GM12878 (cell line): ENCODE measurements around the gene SPINK14. TPM values are rescaled to one million over a fixed set of nuclear protein-coding genes. Genes with fewer than 3 reads are reported as not detected.

Source experiments
- ATAC-seq: fragments of 200-7000 bp; cut with Tn5 transposase; 3 replicates; pipeline ENCODE4 v1.9.1; 2020; ENCODE audit warnings: mild to moderate bottlenecking, moderate library complexity
- BruUV-seq: library from RNA; stranded (reverse); fragments of 400-500 nt; replicated peaks from 2 replicates; lab custom pipeline; 2021; lab: Mats Ljungman, UMichigan
- CTCF ChIA-PET: fragments of 300-600 bp; sonication (Branson Sonifier 250); formaldehyde crosslinking; extraction: SDS; loops from one replicate; lab custom pipeline; 2021; ENCODE audit warnings: inconsistent platforms; lab: Yijun Ruan, JAX
- POLR2A ChIA-PET: fragments of 350-600 bp; formaldehyde crosslinking; extraction: SDS; loops from one replicate; lab custom pipeline; 2021; ENCODE audit warnings: inconsistent platforms; lab: Charles Lee
- RAD21 ChIA-PET: fragments of 300-600 bp; sonication (Branson Sonifier 250); formaldehyde crosslinking; loops from one replicate; lab custom pipeline; 2023; ENCODE audit warnings: antibody characterized with exemption; ENCODE audit not compliant: unreplicated experiment; lab: Charles Lee
- SMC1A ChIA-PET: fragments of 300-600 bp; sonication (Branson Sonifier 250); formaldehyde crosslinking; loops from one replicate; lab custom pipeline; 2023; ENCODE audit not compliant: unreplicated experiment, uncharacterized antibody; lab: Charles Lee
- DNase-seq: peaks from one replicate; pipeline ENCODE4 v3.0.0-alpha.2; 2011; ENCODE audit warnings: low read depth, low spot score
- FAIRE-seq: peaks from 3 replicates; lab custom pipeline; 2011; peaks lifted over from hg19 to GRCh38; lab: Jason Lieb, UNC
- H2AFZ ChIP-seq: 2 replicates; pipeline ENCODE4 v1.6.0; 2011; ENCODE audit warnings: low read depth, low read length, control low read depth; ENCODE audit not compliant: control insufficient read depth
- H3K27ac ChIP-seq: 2 replicates; pipeline ENCODE4 v1.5.1; 2011; ENCODE audit warnings: control low read depth; ENCODE audit not compliant: control insufficient read depth, insufficient read depth
- H3K27me3 ChIP-seq, 2 experiments: replicated peaks in 1 of 2; 2 replicates each; pipeline versions ENCODE4 v1.6.0 to v1.6.1; 2011; ENCODE audit warnings: low read length in 1 of 2; ENCODE audit not compliant: control insufficient read depth in 2 of 2, insufficient read depth in 2 of 2
- H3K36me3 ChIP-seq, 2 experiments: 2 replicates each; pipeline ENCODE4 v1.5.1; 2011; ENCODE audit warnings: low read length in 1 of 2; ENCODE audit not compliant: control insufficient read depth in 2 of 2, insufficient read depth in 2 of 2
- H3K4me1 ChIP-seq: 2 replicates; pipeline ENCODE4 v1.6.1; 2011; ENCODE audit warnings: mild to moderate bottlenecking, low read length, moderate library complexity, mixed read lengths; ENCODE audit not compliant: control insufficient read depth, insufficient read depth
- H3K4me2 ChIP-seq: 2 replicates; pipeline ENCODE4 v1.6.0; 2011; ENCODE audit warnings: control low read depth; ENCODE audit not compliant: control insufficient read depth, insufficient read depth
- H3K4me3 ChIP-seq: fragments of 200-600 bp; sonication (generic); 2 replicates; pipeline ENCODE4 v1.5.1; 2016
- H3K79me2 ChIP-seq: 2 replicates; pipeline ENCODE4 v1.6.0; 2011; ENCODE audit warnings: low read length; ENCODE audit not compliant: control insufficient read depth, insufficient read depth
- H3K9ac ChIP-seq: 2 replicates; pipeline ENCODE4 v1.8.0; 2011; ENCODE audit warnings: low read length, control low read depth, mixed read lengths; ENCODE audit not compliant: control insufficient read depth, insufficient read depth
- H3K9me3 ChIP-seq: replicated peaks from 3 replicates; pipeline ENCODE4 v1.5.1; 2011; ENCODE audit warnings: mild to moderate bottlenecking, low read length; ENCODE audit not compliant: control insufficient read depth, insufficient read depth
- H4K20me1 ChIP-seq: 2 replicates; pipeline ENCODE4 v1.6.0; 2011; ENCODE audit not compliant: control insufficient read depth, insufficient read depth
- BACH1 ChIP-seq: fragments of 450-650 bp; IDR thresholded peaks from 2 replicates; pipeline ENCODE4 v1.6.1; 2017; ENCODE audit warnings: mild to moderate bottlenecking, borderline replicate concordance
- CBX3 ChIP-seq: fragments of 200-600 bp; sonication (generic); IDR thresholded peaks from 2 replicates; pipeline ENCODE4 v1.6.1; 2016; ENCODE audit warnings: low read depth, borderline replicate concordance
- EED ChIP-seq: sonication (generic); IDR thresholded peaks from 2 replicates; pipeline ENCODE4 v1.6.1; 2016; ENCODE audit warnings: antibody characterized with exemption, low read depth
- ESRRA ChIP-seq: IDR thresholded peaks from 2 replicates; pipeline ENCODE4 v1.6.1; 2012; ENCODE audit warnings: mild to moderate bottlenecking, low read length, improper control_type of control experiment
- JUNB ChIP-seq: IDR thresholded peaks from 2 replicates; pipeline ENCODE4 v1.6.1; 2016; ENCODE audit warnings: antibody characterized with exemption, mild to moderate bottlenecking
- SMC3 ChIP-seq: IDR thresholded peaks from 2 replicates; pipeline ENCODE4 v1.6.1; 2011; ENCODE audit warnings: low read length, improper control_type of control experiment, borderline replicate concordance
- STAT1 ChIP-seq: fragments of 450-650 bp; conservative IDR thresholded peaks from 2 replicates; pipeline ENCODE4 v1.6.1; 2014; ENCODE audit warnings: antibody characterized with exemption, mild to moderate bottlenecking
- TAF1 ChIP-seq: IDR thresholded peaks from 2 replicates; pipeline ENCODE4 v1.6.1; 2011; ENCODE audit warnings: mild to moderate bottlenecking, low read depth, low read length, borderline replicate concordance
- WRNIP1 ChIP-seq: IDR thresholded peaks from 2 replicates; pipeline ENCODE4 v1.6.1; 2011; ENCODE audit warnings: low read depth, low read length, improper control_type of control experiment, borderline replicate concordance
- WGBS: methylation state at CpG from one replicate; pipeline ENCODE4 v1.1.6; 2016; ENCODE audit warnings: low lambda C conversion rate; ENCODE audit not compliant: insufficient replicate concordance, insufficient coverage; ENCODE audit errors: missing lambda C conversion rate; 5-methylcytosine and 5-hydroxymethylcytosine counted together
- in situ Hi-C: fragments of 300-500 bp; cut with MboI; formaldehyde crosslinking; loops from 9 replicates; pipeline ENCODE4 v1.14.3; 2018; ENCODE audit warnings: mixed read lengths
- intact Hi-C: fragments of 100-400 bp; cut with micrococcal nuclease; formaldehyde crosslinking; loops from one replicate; pipeline ENCODE4 v1.14.2; 2022; ENCODE audit not compliant: unreplicated experiment
- polyA plus RNA-seq, 11 experiments: library from polyadenylated mRNA; depleted of rRNA in 4 of 11; unstranded in 6 of 11; stranded (reverse) in 5 of 11; fragments of >200 nt; fragmentation: Nextera tagmentation in 4 of 11; fragmentation: Illumina TruSeq in 1 of 11; extraction: Ambion mirVana in 4 of 11; extraction: Trizol in 1 of 11; gene quantifications; 1 replicate in 1 of 11; 2 replicates in 10 of 11; pipeline versions ENCODE4 v1.2.1 to v1.2.3, GENCODE V29; 2011 to 2016; ENCODE audit warnings: inconsistent platforms in 2 of 11, missing spikeins in 2 of 11, low read depth in 1 of 11
- small RNA-seq: library from RNA; depleted of rRNA; stranded (forward); fragments of <200 nt; gene quantifications from one replicate; pipeline ENCODE3, GENCODE V24; 2014
- total RNA-seq, 4 experiments: library from RNA; depleted of rRNA in 3 of 4; stranded (reverse); fragments of >200 nt in 3 of 4; fragmentation: Illumina TruSeq in 1 of 4; extraction: Trizol in 1 of 4; gene quantifications; 2 replicates each; pipeline versions ENCODE4 v1.2.1 to v1.2.3, GENCODE V29; 2013 to 2021
- TF ChIP-seq, protein P1 (sequence below): fragments of 450-650 bp; IDR thresholded peaks from 2 replicates; pipeline ENCODE4 v1.6.1; 2018; ENCODE audit warnings: mild to moderate bottlenecking, low read depth, moderate library complexity; ENCODE audit not compliant: partially characterized antibody

Gene SPINK14
- total and polyA plus RNA-seq, 10 of the 15 experiments (the other 5 are each of a cell fraction or from before 2014, with no cell fraction given): not detected

DNA sequence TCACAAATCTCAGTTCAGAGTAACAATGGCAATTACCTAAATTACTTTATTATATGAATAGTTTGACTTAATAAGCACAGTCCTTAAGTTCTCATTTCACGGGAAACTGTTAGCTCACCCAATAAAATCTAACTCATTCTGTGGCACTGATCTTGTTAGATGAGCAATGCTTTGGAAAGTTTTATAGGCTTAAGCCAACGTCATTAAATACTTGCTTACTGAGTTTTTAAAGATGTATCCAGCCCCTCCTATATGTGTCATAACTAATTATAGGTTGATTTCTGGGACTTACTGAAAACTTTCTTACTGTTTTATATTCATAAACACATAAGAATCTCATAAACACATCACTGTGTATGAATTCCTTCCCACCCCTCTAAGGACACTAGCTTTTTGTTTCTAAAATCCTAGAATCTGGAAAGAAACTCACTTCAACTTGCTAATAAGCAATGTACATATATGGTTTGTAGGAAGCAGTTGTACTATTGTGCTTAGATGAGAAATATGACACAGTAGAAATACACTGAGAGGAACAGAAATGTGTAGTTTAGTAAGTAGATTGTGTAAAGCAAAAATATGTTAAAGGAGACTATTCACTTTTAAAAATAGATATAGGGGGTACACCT lies 55.9 kb downstream of the SPINK14 start:
- Histone ChIP-seq H3K27ac (no peak overlapping the region), H3K4me1 (no peaks in the 10 kb centered on the region), H2AFZ (no peak overlapping the region), H3K4me3 (no peak overlapping the region), H3K9ac (no peak overlapping the region), H3K27me3 (no peaks in the 10 kb centered on the region), H3K9me3 (no peaks in the 10 kb centered on the region), H3K4me2 (no peak overlapping the region), H4K20me1 (no peaks in the 10 kb centered on the region), H3K36me3 (no peaks in the 10 kb centered on the region), H3K79me2 (no peaks in the 10 kb centered on the region)
- RAD21 ChIA-PET: no interaction called here
- CTCF ChIA-PET: no interaction called here
- DNase-seq (no peak), ATAC-seq (no peak), FAIRE-seq (no peak)
- in situ Hi-C loops: no loop called here
- no TSS peak for BruUV-seq
- intact Hi-C loops: no loop called here
- TF ChIP-seq ESRRA (no peak), BACH1 (no peak), SMC3 (no peak), CBX3 (no peak), STAT1 (no peak), JUNB (no peak), TAF1 (no peak), WRNIP1 (no peak), EED (no peak)
- TF ChIP-seq, protein P1, sequence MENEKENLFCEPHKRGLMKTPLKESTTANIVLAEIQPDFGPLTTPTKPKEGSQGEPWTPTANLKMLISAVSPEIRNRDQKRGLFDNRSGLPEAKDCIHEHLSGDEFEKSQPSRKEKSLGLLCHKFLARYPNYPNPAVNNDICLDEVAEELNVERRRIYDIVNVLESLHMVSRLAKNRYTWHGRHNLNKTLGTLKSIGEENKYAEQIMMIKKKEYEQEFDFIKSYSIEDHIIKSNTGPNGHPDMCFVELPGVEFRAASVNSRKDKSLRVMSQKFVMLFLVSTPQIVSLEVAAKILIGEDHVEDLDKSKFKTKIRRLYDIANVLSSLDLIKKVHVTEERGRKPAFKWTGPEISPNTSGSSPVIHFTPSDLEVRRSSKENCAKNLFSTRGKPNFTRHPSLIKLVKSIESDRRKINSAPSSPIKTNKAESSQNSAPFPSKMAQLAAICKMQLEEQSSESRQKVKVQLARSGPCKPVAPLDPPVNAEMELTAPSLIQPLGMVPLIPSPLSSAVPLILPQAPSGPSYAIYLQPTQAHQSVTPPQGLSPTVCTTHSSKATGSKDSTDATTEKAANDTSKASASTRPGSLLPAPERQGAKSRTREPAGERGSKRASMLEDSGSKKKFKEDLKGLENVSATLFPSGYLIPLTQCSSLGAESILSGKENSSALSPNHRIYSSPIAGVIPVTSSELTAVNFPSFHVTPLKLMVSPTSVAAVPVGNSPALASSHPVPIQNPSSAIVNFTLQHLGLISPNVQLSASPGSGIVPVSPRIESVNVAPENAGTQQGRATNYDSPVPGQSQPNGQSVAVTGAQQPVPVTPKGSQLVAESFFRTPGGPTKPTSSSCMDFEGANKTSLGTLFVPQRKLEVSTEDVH: no peak
- POLR2A ChIA-PET: no interaction called here
- SMC1A ChIA-PET: no interaction called here
- WGBS: 19% methylated on average over 2 of the region's 2 CpGs

Small RNA genes lying within 50 kb of the gene (small RNA-seq; reads per million reads assigned to genes)
- not detected for gene HMGN1P16

Other genes starting within 250 kb of the SPINK14 start
- not detected in 2 replicates for gene SPINK5, start 104.6 kb upstream of the SPINK14 start, total RNA-seq (2014; rRNA removed)
- gene SPINK5, start 104.6 kb upstream of the SPINK14 start, total RNA-seq (2014; rRNA removed; fragmentation: Illumina TruSeq; extraction: Trizol): 0.09 TPM in 1 of 2 replicates, not detected in the other
- not detected in 2 replicates for gene SPINK5, start 104.6 kb upstream of the SPINK14 start, total RNA-seq (2021)
- gene SPINK5, start 104.6 kb upstream of the SPINK14 start, polyA plus RNA-seq (2011; rRNA removed): 0.03 TPM in 1 of 2 replicates, not detected in the other
- gene SPINK5, start 104.6 kb upstream of the SPINK14 start, polyA plus RNA-seq (2014; fragmentation: Illumina TruSeq; extraction: Trizol): not detected in 2 replicates
- under 1 TPM in 1 of 2 experiments, not detected in 1; 0.04 TPM for gene SPINK5, start 104.6 kb upstream of the SPINK14 start, polyA plus RNA-seq (2014; fragmentation: Nextera tagmentation; extraction: Ambion mirVana)
- not detected in 2 replicates for gene SPINK5, start 104.6 kb upstream of the SPINK14 start, polyA plus RNA-seq (2014; rRNA removed)
- not detected for gene SPINK5, start 104.6 kb upstream of the SPINK14 start, polyA plus RNA-seq (2016; fragmentation: Nextera tagmentation; extraction: Ambion mirVana)
- gene SPINK6, start 34.5 kb downstream of the SPINK14 start, total RNA-seq (2014; rRNA removed): not detected in 2 replicates
- not detected in 2 replicates for gene SPINK6, start 34.5 kb downstream of the SPINK14 start, total RNA-seq (2014; rRNA removed; fragmentation: Illumina TruSeq; extraction: Trizol)
- gene SPINK6, start 34.5 kb downstream of the SPINK14 start, total RNA-seq (2021): not detected in 2 replicates
- gene SPINK6, start 34.5 kb downstream of the SPINK14 start, polyA plus RNA-seq (2011; rRNA removed): not detected in 2 replicates
- not detected in 2 replicates for gene SPINK6, start 34.5 kb downstream of the SPINK14 start, polyA plus RNA-seq (2014; fragmentation: Illumina TruSeq; extraction: Trizol)
- not detected for gene SPINK6, start 34.5 kb downstream of the SPINK14 start, polyA plus RNA-seq (2014; fragmentation: Nextera tagmentation; extraction: Ambion mirVana)
- gene SPINK6, start 34.5 kb downstream of the SPINK14 start, polyA plus RNA-seq (2014; rRNA removed): not detected in 2 replicates
- gene SPINK6, start 34.5 kb downstream of the SPINK14 start, polyA plus RNA-seq (2016; fragmentation: Nextera tagmentation; extraction: Ambion mirVana): not detected
- not detected in 2 replicates for gene MARCOL, start 70.0 kb downstream of the SPINK14 start, total RNA-seq (2014; rRNA removed)
- gene MARCOL, start 70.0 kb downstream of the SPINK14 start, total RNA-seq (2014; rRNA removed; fragmentation: Illumina TruSeq; extraction: Trizol): not detected in 2 replicates
- gene MARCOL, start 70.0 kb downstream of the SPINK14 start, total RNA-seq (2021): not detected in 2 replicates
- 1.4 and 1.7 TPM in 2 replicates for gene MARCOL, start 70.0 kb downstream of the SPINK14 start, polyA plus RNA-seq (2011; rRNA removed)
- not detected in 2 replicates for gene MARCOL, start 70.0 kb downstream of the SPINK14 start, polyA plus RNA-seq (2014; fragmentation: Illumina TruSeq; extraction: Trizol)
- gene MARCOL, start 70.0 kb downstream of the SPINK14 start, polyA plus RNA-seq (2014; fragmentation: Nextera tagmentation; extraction: Ambion mirVana): not detected
- not detected in 2 replicates for gene MARCOL, start 70.0 kb downstream of the SPINK14 start, polyA plus RNA-seq (2014; rRNA removed)
- not detected for gene MARCOL, start 70.0 kb downstream of the SPINK14 start, polyA plus RNA-seq (2016; fragmentation: Nextera tagmentation; extraction: Ambion mirVana)
- not detected in 2 replicates for gene SPINK13, start 100.2 kb downstream of the SPINK14 start, total RNA-seq (2014; rRNA removed)
- not detected in 2 replicates for gene SPINK13, start 100.2 kb downstream of the SPINK14 start, total RNA-seq (2014; rRNA removed; fragmentation: Illumina TruSeq; extraction: Trizol)
- not detected in 2 replicates for gene SPINK13, start 100.2 kb downstream of the SPINK14 start, total RNA-seq (2021)
- gene SPINK13, start 100.2 kb downstream of the SPINK14 start, polyA plus RNA-seq (2011; rRNA removed): 0.16 and 0.55 TPM in 2 replicates
- not detected in 2 replicates for gene SPINK13, start 100.2 kb downstream of the SPINK14 start, polyA plus RNA-seq (2014; fragmentation: Illumina TruSeq; extraction: Trizol)
- under 1 TPM in 1 of 2 experiments, not detected in 1; 0.15 TPM for gene SPINK13, start 100.2 kb downstream of the SPINK14 start, polyA plus RNA-seq (2014; fragmentation: Nextera tagmentation; extraction: Ambion mirVana)
- 0.51 TPM in 1 of 2 replicates, not detected in the other for gene SPINK13, start 100.2 kb downstream of the SPINK14 start, polyA plus RNA-seq (2014; rRNA removed)
- gene SPINK13, start 100.2 kb downstream of the SPINK14 start, polyA plus RNA-seq (2016; fragmentation: Nextera tagmentation; extraction: Ambion mirVana): not detected
- not detected in 2 replicates for gene SPINK7, start 143.9 kb downstream of the SPINK14 start, total RNA-seq (2014; rRNA removed)
- gene SPINK7, start 143.9 kb downstream of the SPINK14 start, total RNA-seq (2014; rRNA removed; fragmentation: Illumina TruSeq; extraction: Trizol): not detected in 2 replicates
- not detected in 2 replicates for gene SPINK7, start 143.9 kb downstream of the SPINK14 start, total RNA-seq (2021)
- not detected in 2 replicates for gene SPINK7, start 143.9 kb downstream of the SPINK14 start, polyA plus RNA-seq (2011; rRNA removed)
- not detected in 2 replicates for gene SPINK7, start 143.9 kb downstream of the SPINK14 start, polyA plus RNA-seq (2014; fragmentation: Illumina TruSeq; extraction: Trizol)
- gene SPINK7, start 143.9 kb downstream of the SPINK14 start, polyA plus RNA-seq (2014; fragmentation: Nextera tagmentation; extraction: Ambion mirVana): not detected
- gene SPINK7, start 143.9 kb downstream of the SPINK14 start, polyA plus RNA-seq (2014; rRNA removed): not detected in 2 replicates
- not detected for gene SPINK7, start 143.9 kb downstream of the SPINK14 start, polyA plus RNA-seq (2016; fragmentation: Nextera tagmentation; extraction: Ambion mirVana)
- not detected in 2 replicates for gene SPINK9, start 167.0 kb downstream of the SPINK14 start, total RNA-seq (2014; rRNA removed)
- not detected in 2 replicates for gene SPINK9, start 167.0 kb downstream of the SPINK14 start, total RNA-seq (2014; rRNA removed; fragmentation: Illumina TruSeq; extraction: Trizol)
- not detected in 2 replicates for gene SPINK9, start 167.0 kb downstream of the SPINK14 start, total RNA-seq (2021)
- not detected in 2 replicates for gene SPINK9, start 167.0 kb downstream of the SPINK14 start, polyA plus RNA-seq (2011; rRNA removed)
- gene SPINK9, start 167.0 kb downstream of the SPINK14 start, polyA plus RNA-seq (2014; fragmentation: Illumina TruSeq; extraction: Trizol): not detected in 2 replicates
- not detected for gene SPINK9, start 167.0 kb downstream of the SPINK14 start, polyA plus RNA-seq (2014; fragmentation: Nextera tagmentation; extraction: Ambion mirVana)
- not detected in 2 replicates for gene SPINK9, start 167.0 kb downstream of the SPINK14 start, polyA plus RNA-seq (2014; rRNA removed)
- gene SPINK9, start 167.0 kb downstream of the SPINK14 start, polyA plus RNA-seq (2016; fragmentation: Nextera tagmentation; extraction: Ambion mirVana): not detected
- gene FBXO38, start 215.4 kb downstream of the SPINK14 start, total RNA-seq (2014; rRNA removed): 40.7 and 49.5 TPM in 2 replicates
- gene FBXO38, start 215.4 kb downstream of the SPINK14 start, total RNA-seq (2014; rRNA removed; fragmentation: Illumina TruSeq; extraction: Trizol): 44.2 and 46.5 TPM in 2 replicates
- gene FBXO38, start 215.4 kb downstream of the SPINK14 start, total RNA-seq (2021): 30.6 and 34.0 TPM in 2 replicates
- 32.9 and 35.5 TPM in 2 replicates for gene FBXO38, start 215.4 kb downstream of the SPINK14 start, polyA plus RNA-seq (2011; rRNA removed)
- gene FBXO38, start 215.4 kb downstream of the SPINK14 start, polyA plus RNA-seq (2014; fragmentation: Illumina TruSeq; extraction: Trizol): 40.0 and 44.6 TPM in 2 replicates
- gene FBXO38, start 215.4 kb downstream of the SPINK14 start, polyA plus RNA-seq (2014; fragmentation: Nextera tagmentation; extraction: Ambion mirVana): 10 to 100 TPM in 1 of 2 experiments, 1 to 10 TPM in 1; 9.1 to 12.6 TPM
- 23.0 and 28.2 TPM in 2 replicates for gene FBXO38, start 215.4 kb downstream of the SPINK14 start, polyA plus RNA-seq (2014; rRNA removed)
- gene FBXO38, start 215.4 kb downstream of the SPINK14 start, polyA plus RNA-seq (2016; fragmentation: Nextera tagmentation; extraction: Ambion mirVana): 10 to 100 TPM; 23.9 to 26.0 TPM